ENCODE results near the gene ZBTB45.

DNA sequence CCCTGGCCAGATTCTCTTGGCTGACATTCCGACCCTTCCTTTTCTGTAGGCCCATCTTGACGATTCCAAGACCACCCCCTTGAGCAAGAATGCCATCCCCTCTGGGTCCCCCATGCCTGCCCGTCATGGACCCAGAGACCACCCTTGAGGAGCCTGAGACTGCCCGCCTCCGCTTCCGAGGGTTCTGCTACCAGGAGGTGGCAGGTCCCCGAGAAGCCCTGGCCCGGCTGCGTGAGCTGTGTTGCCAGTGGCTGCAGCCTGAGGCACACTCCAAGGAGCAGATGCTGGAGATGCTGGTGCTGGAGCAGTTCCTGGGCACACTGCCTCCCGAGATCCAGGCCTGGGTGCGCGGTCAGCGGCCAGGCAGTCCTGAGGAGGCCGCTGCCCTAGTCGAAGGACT, 42.5 kb downstream of the ZBTB45 start:
- TF ChIP-seq, protein P1, sequence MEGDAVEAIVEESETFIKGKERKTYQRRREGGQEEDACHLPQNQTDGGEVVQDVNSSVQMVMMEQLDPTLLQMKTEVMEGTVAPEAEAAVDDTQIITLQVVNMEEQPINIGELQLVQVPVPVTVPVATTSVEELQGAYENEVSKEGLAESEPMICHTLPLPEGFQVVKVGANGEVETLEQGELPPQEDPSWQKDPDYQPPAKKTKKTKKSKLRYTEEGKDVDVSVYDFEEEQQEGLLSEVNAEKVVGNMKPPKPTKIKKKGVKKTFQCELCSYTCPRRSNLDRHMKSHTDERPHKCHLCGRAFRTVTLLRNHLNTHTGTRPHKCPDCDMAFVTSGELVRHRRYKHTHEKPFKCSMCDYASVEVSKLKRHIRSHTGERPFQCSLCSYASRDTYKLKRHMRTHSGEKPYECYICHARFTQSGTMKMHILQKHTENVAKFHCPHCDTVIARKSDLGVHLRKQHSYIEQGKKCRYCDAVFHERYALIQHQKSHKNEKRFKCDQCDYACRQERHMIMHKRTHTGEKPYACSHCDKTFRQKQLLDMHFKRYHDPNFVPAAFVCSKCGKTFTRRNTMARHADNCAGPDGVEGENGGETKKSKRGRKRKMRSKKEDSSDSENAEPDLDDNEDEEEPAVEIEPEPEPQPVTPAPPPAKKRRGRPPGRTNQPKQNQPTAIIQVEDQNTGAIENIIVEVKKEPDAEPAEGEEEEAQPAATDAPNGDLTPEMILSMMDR (IDR thresholded peaks at IDR 0.05), result no peak
- TF ChIP-seq POLR2A (IDR thresholded peaks at IDR 0.05), result no peak

Data from thyroid gland (tissue), 4 donors.